G401 (cell line): ENCODE data around the gene CNPY3. TPM values are rescaled to one million over a fixed set of nuclear protein-coding genes. Genes with fewer than 3 reads are reported as not detected.
"Not testable (repeated sequence)": the region's sequence is repeated elsewhere in the genome, so short reads cannot be mapped to it uniquely, and the experiment has no call there.

ENCODE experiments used
- DNase-seq: peaks from one replicate; pipeline ENCODE4 v3.0.0-alpha.2; 2015; ENCODE audit warnings: low spot score
- in situ Hi-C: cut with HindIII; loops from 2 replicates; pipeline ENCODE4 v1.10.0; 2016; ENCODE audit warnings: low sequenced_read_pairs, mixed read lengths
- total RNA-seq: library from RNA; depleted of rRNA; stranded (reverse); fragments of >200 nt; shearing (Covaris generic); gene quantifications from 2 replicates; pipeline ENCODE4 v1.2.3, GENCODE V29; 2014

CNPY3 gene
- total RNA-seq, 1 experiment from 2014 or later, result 52.5 TPM

DNA sequence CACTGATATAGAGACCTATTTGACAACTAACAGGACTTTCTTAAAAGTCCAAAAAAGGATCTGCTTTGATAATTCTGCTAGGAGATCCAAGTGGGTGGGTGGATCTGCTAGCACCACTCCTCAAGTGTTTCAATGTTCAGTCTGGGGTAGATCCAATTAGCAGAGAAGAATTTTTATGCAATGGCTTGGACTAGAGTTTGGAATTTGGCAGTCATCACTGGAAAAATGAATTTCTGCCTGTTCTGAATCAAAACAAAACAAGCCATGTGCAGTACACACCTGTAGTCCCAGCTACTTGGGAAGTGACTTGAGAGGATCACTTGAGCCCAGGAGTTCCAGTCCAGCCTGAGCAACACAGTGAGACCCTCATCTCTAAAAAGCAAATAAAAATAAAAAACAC, 18.7 kb downstream of the CNPY3 start:
- no peak for DNase-seq
- in situ Hi-C loops, result no loop called here

DNA sequence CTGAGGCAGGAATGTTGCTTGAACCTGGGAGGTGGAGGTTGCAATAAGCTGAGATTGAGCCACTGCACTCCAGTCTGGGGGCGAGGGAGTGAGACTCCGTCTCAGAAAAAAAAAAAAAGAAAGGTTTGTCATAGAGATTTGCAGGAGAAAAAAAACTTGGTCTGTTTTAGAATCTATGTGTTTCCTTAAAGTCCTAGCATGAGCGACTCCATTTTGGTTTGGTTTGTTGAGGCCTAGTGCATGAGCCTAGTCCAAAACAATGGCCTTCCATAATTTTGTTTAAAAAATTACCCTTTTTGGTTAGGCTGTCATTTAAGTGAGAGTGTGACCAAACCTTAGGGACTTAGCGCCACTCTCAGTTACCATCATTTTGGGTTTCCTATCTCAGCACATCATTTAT, 23.1 kb downstream of the CNPY3 start:
- in situ Hi-C loops, result no loop called here
- no peak for DNase-seq

DNA sequence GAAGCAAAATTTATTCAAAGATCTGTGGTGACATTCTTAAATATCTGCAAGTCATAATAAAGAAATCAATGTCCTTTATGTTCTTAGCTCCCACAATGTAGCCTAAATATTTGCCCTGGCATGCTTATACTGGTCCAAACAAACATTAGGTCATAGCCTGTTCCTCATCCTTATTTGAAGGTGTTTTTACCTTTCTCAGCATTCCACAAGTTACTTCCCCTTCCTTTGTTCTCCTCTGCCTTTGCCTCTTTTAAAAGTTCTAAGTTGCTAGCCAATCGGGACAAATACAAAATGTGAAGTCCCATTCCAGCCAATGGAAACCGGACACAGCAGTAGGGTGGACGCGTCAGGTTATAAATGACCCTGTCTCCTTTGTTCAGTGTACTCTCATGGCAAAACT, 25.1 kb downstream of the CNPY3 start:
- in situ Hi-C loops, DNase-seq: not testable (repeated sequence)

DNA sequence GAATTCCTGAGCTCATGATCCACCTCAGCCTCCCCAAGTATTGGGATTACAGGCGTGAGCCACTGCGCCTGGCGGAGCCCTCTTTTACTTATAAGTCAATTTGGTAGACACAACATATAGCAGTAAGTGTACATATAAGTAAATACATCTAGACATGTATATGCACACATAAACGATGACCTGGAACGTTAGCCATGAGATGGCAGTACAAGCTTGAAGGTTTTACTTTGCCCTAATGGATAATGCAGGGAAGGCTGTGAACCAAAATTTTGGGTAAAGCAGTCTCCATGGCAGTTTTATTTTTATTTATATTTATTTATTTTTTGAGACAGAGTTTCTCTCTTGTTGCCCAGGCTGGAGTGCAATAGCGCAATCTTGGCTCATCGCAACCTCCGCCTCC, 28.8 kb downstream of the CNPY3 start:
- DNase-seq, result no peak
- in situ Hi-C loops, result no loop called here

DNA sequence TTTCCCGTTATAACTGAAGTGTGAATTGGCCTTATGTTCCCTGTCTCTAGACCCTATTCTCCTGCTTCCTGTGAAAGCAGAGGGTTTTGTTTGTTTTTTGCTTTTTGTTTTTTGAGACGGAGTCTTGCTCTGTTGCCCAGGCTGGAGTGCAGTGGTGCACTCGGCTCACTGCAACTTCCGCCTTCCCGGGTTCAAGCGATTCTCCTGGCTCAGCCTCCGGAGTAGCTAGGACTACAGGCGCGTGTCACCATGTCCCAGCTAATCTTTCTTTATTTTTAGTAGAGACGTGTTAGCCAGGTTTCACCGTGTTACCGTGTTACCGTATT, 30.6 kb downstream of the CNPY3 start:
- in situ Hi-C loops, result no loop called here
- no peak for DNase-seq

DNA sequence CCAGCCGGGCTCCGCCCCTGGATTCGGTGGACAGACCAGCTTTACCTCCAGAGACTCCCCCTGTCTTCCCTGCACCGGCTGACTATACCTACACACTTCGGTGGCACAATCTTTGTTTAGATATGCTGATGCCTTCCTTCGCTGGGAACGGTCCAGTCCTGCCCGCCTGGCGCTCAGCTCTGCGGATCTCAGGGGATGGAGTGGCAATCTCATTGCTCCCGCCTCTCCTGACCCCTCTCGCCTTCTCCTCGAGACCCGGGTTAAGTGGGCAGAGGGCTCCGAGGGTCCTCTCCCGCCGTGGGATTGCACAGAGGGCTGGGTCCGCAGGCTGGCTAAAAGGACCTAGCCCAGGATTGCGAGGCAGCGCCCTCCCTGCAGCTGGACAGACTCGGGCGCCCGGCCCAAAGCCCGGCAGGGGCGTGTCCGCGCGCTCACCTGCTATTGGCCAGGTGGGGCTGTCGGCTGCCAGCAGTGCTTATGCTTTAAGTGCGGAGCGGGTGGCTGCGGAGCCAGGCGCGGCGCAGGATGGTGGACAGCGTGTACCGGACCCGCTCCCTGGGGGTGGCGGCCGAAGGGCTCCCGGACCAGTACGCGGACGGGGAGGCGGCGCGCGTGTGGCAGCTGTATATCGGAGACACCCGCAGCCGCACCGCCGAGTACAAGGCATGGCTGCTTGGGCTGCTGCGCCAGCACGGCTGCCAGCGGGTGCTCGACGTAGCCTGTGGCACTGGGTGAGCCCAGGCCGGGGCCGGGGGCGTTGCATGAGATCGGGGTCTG, 31.2 kb downstream of the CNPY3 start, which contains the start of gene GNMT:
GNMT (plus strand) TSS at position 512 of the 777 bp plus-strand sequence; CDS start at position 526, 14 bp downstream.
- DNase-seq, result peak; percentile 64
- in situ Hi-C loops, result no loop called here

DNA sequence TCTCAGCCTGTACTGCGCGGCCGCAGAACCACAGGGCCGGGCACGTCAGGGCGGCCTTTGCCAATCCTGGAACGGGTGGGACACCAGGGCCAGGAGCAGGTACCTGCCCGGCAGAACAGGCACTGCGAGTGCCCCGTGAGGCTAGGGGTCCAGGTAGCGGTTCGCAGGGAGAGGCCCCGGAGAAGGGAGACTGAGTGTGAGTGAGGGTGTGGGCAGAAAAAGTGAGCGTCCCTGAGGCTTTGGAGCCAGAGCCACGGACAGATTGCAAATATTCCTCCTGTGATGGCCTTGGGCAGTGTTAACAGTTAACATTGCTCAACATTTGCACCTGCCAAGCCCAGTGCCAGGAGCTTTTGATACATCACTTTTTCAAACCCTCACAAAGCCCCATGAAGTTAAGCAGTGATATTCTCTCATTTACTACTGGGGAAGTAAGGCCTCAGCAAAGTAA, 31.8 kb downstream of the CNPY3 start:
- no peak for DNase-seq
- in situ Hi-C loops, result no loop called here

DNA sequence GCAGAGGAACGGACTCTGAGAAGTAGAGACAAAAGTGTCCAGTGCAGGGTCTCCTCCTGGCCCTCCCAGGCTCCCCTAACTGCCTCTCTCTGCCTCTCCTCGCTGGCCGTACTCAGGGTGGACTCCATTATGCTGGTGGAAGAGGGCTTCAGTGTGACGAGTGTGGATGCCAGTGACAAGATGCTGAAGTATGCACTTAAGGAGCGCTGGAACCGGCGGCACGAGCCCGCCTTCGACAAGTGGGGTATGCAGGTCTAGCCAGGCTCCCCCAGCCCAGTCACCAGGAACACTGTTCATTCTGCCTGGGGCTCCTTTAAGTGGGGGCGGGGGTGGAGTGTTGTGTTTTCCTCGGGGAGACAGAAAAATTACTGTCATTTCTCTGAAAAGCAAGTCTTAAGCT, 32.8 kb downstream of the CNPY3 start:
- DNase-seq, result no peak
- in situ Hi-C loops, result no loop called here

DNA sequence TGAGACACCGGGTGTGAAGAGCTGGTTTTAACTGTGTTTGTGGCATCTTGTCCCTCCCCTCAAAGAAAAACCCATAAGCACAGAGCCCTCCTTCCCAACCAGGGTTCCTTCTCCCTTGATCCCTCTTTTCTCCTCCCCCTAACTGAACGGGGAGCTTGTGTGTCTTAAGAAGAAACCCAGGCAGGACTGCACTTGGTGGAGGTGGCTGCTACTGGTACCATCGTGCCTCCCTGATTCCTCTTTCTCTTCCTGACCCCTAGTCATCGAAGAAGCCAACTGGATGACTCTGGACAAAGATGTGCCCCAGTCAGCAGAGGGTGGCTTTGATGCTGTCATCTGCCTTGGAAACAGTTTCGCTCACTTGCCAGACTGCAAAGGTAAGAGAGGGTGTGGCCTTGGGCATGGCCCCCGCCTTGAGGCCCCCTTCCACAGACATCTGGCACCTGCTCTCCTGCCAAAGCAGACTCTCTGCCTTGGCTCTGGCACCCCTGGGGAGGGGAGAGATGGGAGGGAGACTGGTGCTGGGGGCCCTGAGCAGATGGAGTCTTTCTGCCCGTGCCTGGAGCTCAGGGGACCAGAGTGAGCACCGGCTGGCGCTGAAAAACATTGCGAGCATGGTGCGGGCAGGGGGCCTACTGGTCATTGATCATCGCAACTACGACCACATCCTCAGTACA, 33.4 kb downstream of the CNPY3 start:
- DNase-seq, result no peak
- in situ Hi-C loops, result no loop called here

DNA sequence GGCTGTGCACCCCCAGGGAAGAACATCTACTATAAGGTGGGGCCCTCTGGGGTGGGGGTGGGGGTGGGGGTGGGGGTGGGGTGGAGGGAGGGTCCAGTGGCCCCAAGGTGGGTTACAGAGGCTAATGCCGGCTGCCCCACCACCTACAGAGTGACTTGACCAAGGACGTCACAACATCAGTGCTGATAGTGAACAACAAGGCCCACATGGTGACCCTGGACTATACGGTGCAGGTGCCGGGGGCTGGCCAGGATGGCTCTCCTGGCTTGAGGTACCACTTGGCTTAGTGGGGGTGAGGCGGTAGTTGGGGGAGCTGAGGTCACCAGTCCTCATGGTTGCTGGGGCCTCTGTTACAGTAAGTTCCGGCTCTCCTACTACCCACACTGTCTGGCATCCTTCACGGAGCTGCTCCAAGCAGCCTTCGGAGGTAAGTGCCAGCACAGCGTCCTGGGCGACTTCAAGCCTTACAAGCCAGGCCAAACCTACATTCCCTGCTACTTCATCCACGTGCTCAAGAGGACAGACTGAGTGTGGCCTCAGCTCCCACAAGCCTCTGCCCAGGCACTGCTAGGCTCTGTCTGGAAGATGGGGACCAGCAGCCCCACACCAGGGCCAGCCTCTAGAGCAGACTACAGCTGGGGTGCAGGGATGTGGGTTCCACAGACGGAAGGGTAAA, 34.0 kb downstream of the CNPY3 start:
- no peak for DNase-seq

DNA sequence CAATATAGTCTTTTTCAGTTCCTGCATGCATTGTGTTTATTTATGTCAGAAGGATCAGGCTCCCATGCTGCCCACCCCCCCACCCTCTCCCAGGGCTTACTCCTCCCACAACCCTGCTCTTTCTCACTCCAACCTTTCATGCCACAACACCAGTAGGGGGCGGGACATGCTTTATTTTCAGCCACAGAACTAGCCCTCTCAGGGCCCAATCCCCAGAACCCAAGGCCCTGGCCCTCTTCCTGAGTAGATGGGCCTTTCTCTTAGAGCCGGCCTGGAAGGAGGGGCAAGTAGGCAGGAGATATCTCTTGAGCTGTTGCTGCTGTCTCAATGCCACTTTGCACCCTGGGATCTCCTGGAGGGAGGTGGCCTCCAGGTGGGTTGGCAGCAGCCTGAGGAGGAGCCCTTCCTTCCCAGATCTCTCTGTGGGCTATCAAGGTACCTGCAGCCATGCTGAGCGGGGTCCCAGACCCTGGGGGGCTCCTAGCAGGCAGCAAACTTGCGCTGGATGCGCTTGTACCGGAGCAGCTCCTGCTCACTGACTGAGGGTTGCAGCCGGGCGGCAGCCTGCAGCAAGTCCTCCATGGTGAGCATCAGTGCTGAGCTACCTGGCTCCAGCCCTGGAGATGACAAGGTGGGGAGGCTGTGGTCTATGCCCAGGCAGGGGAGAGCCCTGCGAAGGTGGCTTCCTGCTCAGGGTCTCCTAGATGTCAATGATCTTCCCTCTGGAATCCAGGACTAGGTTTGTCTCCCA, 34.8 kb downstream of the CNPY3 start:
- in situ Hi-C loops, result no loop called here
- DNase-seq, result peak; percentile 42

More for the DNA sequence above, 34.0 kb downstream of the CNPY3 start:
- in situ Hi-C loops, result no loop called here

DNA sequence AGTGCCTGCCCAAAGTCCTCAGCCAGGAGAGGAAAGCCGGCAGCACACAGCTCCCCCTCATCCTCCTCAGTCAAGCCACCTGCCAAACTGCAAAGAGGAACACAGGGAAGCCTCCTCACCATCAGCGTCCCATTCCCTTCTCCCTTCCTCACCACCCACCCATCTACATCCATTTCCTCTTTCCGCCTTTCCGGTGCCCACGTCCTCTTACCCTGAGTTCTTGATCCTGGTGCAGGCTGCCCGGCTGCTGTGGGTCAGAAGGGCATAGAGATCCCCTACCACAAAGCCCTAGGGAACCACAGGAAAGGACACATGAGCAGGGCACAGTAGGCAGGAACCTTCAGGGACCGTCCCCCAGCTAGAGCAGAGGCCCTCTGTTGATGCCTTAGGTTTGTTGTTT, 37.3 kb downstream of the CNPY3 start:
- in situ Hi-C loops, result no loop called here

DNA sequence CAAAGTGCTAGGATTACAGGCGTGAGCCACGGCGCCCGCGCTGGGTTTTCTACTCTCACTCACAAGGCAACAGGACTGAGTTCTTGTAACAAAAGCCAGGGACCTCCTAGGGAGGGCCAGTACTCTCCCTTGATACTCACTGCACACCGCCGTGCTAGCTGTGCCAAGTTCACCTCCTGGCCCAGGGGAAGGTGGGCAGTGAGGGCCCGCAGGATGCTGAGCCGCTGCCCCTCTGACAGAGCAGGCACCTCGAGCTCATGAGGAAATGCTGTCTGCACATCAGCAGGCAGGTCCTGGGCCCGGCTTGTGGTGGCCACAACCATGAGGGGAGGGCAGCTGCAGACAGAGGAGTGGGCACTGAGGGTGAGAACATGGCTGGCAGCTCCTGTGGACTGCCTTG, 37.9 kb downstream of the CNPY3 start:
- in situ Hi-C loops, result no loop called here
- DNase-seq, result no peak

More for the DNA sequence above, 37.3 kb downstream of the CNPY3 start:
- DNase-seq, result no peak

DNA sequence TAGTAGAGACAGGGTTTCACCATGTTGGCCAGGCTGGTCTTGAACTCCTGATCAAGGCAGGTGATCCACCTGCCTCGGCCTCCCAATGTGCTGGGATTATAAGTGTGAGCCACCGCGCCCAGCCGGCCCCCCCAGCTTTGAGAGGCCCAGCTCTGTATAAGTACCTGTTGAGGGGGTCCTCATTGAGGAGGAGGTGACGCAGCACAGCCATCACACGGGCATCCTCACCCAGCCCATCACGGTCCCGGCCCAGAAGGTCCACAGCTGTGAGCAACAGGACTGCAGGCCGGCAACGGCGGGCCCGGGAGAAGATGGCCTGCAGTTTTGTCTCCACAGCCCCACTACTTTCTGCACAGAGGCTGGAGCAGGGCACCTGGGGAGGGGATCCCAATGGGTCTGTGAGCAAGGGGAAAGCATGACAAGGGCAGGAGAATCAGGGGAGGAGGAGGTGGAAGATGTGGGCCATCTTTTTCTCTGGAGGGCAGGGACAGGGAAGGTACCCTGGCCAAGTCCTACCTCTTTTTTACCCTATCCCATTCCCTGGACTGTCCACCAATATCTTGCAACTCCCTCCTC, 38.9 kb downstream of the CNPY3 start:
- no peak for DNase-seq
- in situ Hi-C loops, result no loop called here

DNA sequence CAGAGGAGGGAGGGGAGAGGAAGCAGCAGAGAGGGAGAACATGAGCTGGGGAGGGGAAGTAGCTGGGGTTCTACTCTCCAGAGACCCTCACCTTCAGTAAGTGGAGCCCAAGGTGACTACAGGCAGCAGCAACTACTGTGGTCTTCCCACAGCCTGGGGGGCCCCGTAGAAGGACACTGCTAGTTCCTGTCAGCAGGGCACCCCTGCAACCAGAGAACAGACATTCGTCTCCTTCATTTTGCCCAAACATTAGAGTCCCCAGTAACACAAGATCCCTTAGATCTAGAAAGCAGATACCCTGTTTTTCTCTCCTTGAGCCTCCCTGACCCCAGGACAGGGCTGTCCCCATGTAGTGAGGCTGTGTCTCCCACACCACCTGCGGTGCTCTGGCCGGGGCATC, 39.5 kb downstream of the CNPY3 start:
- DNase-seq, result no peak
- in situ Hi-C loops, result no loop called here

DNA sequence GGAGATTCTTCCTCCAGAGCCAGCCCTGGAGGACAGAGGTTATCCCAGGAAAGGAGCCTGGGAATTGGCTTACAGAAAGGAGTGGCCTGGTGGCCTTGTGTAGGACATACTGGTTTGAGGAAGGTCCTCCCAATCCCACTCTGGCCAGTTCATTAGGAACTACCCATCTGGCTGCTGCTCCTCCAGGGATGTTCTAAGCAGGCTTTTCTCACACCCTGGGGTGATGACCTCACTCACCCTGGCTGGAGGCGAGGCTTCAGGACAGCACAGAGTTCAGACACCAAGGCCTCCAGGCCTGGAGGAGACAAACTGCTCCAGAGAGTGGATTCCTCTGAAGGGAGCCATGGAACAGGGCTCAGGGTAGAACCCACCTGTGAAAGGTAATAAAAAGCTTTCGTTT, 40.2 kb downstream of the CNPY3 start:
- in situ Hi-C loops, result no loop called here
- DNase-seq, result no peak

DNA sequence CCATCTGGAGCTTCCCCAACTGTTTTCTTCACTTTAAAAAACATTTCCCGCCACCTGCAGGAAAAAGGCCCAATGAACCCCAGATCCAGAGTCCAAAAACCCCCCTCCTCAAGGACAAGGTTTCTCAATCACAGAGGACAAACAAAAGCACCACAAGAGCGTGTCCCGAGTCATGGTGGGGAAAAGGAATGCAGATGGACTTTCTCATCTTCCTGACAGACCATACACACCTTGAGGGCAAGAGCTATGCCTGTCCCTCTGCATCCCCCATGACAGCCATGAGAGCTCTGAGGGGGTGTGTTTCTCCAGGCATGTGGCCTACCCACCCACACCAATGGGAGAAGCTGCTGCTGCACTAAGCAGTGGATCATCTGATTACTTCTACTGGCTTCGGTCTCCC, 40.7 kb downstream of the CNPY3 start:
- in situ Hi-C loops, result no loop called here
- DNase-seq, result no peak

DNA sequence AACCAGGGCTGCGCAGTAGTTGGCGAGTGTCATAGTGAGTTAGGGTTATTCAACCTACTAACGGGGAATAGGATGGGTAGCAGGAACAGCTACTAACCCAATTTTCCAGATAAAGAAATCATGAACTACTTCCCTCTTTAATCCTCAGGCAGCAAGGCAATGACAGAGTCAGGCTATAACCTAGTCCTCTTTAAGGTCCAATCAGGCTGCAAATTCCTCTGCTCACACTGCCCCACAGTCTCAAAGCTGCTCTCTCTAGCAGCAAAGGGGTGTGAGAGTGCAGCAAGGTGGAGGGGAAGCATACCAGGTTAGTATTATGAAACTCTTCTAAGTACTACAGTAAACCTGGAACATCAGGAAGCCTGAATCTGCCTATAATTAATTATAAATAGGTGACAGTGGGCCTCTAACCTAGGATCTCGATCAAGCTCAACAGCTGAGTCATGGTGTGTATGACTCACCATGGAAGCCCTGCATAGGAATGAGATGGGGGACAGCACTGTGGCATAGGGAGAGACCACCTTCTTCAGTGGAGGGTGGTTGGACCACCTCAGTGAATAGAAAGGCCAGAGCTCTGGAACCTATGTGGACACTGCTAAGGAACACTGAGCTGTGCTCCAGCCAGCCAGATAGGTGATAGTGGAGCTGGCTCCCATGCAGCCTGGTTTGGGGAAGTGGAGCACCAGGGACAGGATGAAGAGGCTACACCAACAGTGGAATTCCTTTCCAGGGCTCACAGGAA, 41.8 kb downstream of the CNPY3 start:
- in situ Hi-C loops, result no loop called here
- DNase-seq, result no peak
